ENCODE results near the gene DNMBP. TPM values are rescaled to one million over a fixed set of nuclear protein-coding genes. Genes with fewer than 3 reads are reported as not detected.
"Not testable (repeated sequence)": the region's sequence is repeated elsewhere in the genome, so short reads cannot be mapped to it uniquely, and the experiment has no call there.

DNMBP gene
- total and polyA plus RNA-seq, 5 donors from 2014 or later = 0.22 to 2.4 (median 0.65) TPM

DNA sequence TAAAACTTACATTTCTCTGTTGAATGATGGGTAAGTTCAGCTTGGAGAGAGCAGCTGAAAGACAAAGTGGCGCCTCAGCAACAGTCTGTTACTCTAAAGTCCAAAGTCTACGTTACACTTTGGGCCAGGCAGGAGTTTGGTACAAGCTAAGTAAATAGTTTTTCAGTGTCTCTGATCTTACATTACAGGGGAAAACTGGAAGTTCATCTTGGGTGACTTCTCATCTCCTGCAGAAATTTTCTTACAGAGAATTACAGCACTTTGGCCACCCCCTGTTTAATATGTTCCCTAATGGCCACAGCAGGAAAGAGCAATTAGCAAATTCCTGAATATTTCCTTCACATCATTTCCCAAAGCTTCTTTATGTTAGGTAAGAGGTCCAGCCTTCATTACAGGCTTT lies 160.2 kb downstream of the DNMBP start:
- H3K9me3 Mint-ChIP-seq = peaks cover 0 to 2% (median 0%) of the 10 kb centered on the region in 7 donors
- Histone ChIP-seq H3K27ac (ENCODE audit: insufficient read depth, low read length, poor library complexity, severe bottlenecking) (no peak overlapping the region), H3K36me3 (ENCODE audit: control insufficient read depth, insufficient read depth, low read length) (no peaks in the 10 kb centered on the region), H3K4me1 (ENCODE audit: control insufficient read depth, insufficient read depth, low read length, poor library complexity, severe bottlenecking) (peaks cover 5% of the 10 kb centered on the region), H3K4me3 (ENCODE audit: low read depth, low read length) (no peak overlapping the region), H3K27me3 (ENCODE audit: control insufficient read depth, insufficient read depth, low read length) (no peaks in the 10 kb centered on the region), H3K9me3 (ENCODE audit: control insufficient read depth in 2 of 2, low read length in 2 of 2) (no peaks in the 10 kb centered on the region)
- DNase-seq = no peak
- H3K4me1 Mint-ChIP-seq = peaks cover 2 to 6% (median 3%) of the 10 kb centered on the region in 4 donors
- peaks cover 4% of the 10 kb centered on the region for H3K27me3 Mint-ChIP-seq
- H3K4me3 Mint-ChIP-seq = no peak overlapping the region
- H3K36me3 Mint-ChIP-seq = peaks cover 20% of the 10 kb centered on the region
- no peak overlapping the region for H3K27ac Mint-ChIP-seq
- no peak for ATAC-seq (ENCODE audit: low read depth in 2 of 2)

DNA sequence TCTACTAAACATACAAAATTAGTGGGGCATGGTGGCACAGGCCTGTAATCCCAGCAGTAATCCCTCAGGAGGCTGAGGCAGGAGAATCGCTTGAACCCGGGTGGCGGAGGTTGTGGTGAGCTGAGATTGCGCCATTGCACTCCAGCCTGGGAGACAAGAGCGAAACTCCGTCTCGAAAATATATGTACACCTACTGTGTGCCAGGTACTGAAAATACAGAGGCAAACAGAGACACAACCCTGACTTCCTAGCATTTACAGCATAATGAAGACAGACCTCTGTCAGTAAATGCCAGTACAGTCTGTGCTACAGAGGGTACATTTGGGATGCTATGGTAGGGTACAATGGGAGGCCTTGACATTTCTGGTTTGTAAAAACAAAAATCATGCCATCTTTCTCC lies 160.7 kb downstream of the DNMBP start:
- Histone ChIP-seq H3K4me3 (ENCODE audit: low read depth, low read length) (no peak overlapping the region), H3K27ac (ENCODE audit: insufficient read depth, low read length, poor library complexity, severe bottlenecking) (no peak overlapping the region), H3K9me3 (ENCODE audit: control insufficient read depth in 2 of 2, low read length in 2 of 2) (no peaks in the 10 kb centered on the region), H3K27me3 (ENCODE audit: control insufficient read depth, insufficient read depth, low read length) (no peaks in the 10 kb centered on the region), H3K36me3 (ENCODE audit: control insufficient read depth, insufficient read depth, low read length) (no peaks in the 10 kb centered on the region), H3K4me1 (ENCODE audit: control insufficient read depth, insufficient read depth, low read length, poor library complexity, severe bottlenecking) (peaks cover 5% of the 10 kb centered on the region)
- peaks cover 0 to 2% (median 0%) of the 10 kb centered on the region in 7 donors for H3K9me3 Mint-ChIP-seq
- peaks cover 4% of the 10 kb centered on the region for H3K27me3 Mint-ChIP-seq
- H3K27ac Mint-ChIP-seq = no peak overlapping the region
- H3K36me3 Mint-ChIP-seq = peaks cover 20% of the 10 kb centered on the region
- ATAC-seq (ENCODE audit: low read depth in 2 of 2) (no peak), DNase-seq (no peak)
- no peak overlapping the region for H3K4me3 Mint-ChIP-seq
- H3K4me1 Mint-ChIP-seq = peaks cover 2 to 6% (median 3%) of the 10 kb centered on the region in 4 donors

DNA sequence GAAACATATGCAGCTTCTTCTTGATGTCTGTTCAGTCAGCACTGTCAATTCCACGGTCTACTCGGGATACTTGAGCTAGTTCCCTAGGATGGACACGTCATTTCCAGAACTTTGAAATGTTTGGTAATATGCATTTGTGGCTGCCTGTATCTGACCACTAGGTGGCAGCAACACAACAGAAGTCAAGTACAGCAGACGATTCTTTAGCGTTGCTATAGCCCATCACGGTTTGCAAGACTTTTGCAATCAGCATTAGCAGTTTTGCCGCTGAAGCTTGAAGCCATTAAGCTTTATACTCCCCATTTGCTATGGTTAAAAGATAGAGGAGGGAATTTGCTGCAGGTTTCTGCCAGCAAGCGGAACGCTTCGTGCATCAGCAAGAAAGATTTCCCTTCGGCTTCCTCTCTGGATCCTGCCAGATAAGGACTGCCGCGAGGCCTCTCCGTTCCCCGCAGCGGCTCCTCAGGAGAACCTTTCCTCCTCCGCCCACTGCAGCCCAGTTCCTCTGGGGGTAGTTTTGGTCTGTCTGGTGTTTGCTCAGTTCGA lies 163.8 kb downstream of the DNMBP start:
- Histone ChIP-seq H3K27me3 (ENCODE audit: control insufficient read depth, insufficient read depth, low read length) (no peaks in the 10 kb centered on the region), H3K27ac (ENCODE audit: insufficient read depth, low read length, poor library complexity, severe bottlenecking) (no peak overlapping the region), H3K36me3 (ENCODE audit: control insufficient read depth, insufficient read depth, low read length) (no peaks in the 10 kb centered on the region), H3K4me3 (ENCODE audit: low read depth, low read length) (peak overlapping the region; percentile 49), H3K4me1 (ENCODE audit: control insufficient read depth, insufficient read depth, low read length, poor library complexity, severe bottlenecking) (peaks cover 5% of the 10 kb centered on the region), H3K9me3 (ENCODE audit: control insufficient read depth in 2 of 2, low read length in 2 of 2) (no peaks in the 10 kb centered on the region)
- no peak overlapping the region for H3K27ac Mint-ChIP-seq
- peaks cover 2 to 6% (median 3%) of the 10 kb centered on the region in 4 donors for H3K4me1 Mint-ChIP-seq
- peak; percentile 68 to 83 for ATAC-seq (ENCODE audit: low read depth in 2 of 2)
- DNase-seq = peak; percentile 50 to 88 (median 75)
- peaks cover 4% of the 10 kb centered on the region for H3K27me3 Mint-ChIP-seq
- H3K9me3 Mint-ChIP-seq = no peaks in the 10 kb centered on the region
- peaks cover 13% of the 10 kb centered on the region for H3K36me3 Mint-ChIP-seq
- peak overlapping the region in 2 of 4 donors; percentile 5 to 24 for H3K4me3 Mint-ChIP-seq

DNA sequence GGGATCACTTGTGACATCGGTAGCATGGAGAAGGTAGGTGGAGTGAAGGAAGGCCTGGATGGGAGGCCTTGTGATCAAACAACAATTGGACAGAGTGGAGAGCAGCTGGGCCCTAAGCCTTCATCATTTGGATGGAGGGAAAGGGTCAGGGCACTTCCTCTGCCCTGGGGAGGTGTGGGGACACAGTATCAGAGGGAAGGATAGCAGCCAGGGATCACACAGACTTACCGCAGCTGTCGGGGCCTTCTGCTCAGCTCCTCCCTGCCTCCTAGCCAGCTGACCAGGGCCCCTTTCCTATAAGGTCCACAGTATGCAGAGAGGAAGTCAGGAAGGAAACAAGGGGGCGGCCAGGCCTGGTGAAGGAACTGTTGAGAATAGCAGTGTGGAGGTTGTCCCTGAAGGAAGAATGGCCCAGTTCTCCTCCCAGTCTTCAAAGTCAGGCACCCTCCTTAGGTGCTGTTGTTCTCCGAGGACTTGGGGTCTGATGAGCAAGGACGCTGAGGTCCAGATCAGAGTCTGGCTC lies 165.3 kb downstream of the DNMBP start:
- H3K27ac ChIP-seq (ENCODE audit: insufficient read depth, low read length, poor library complexity, severe bottlenecking) = no peak overlapping the region
- H3K36me3 ChIP-seq (ENCODE audit: control insufficient read depth, insufficient read depth, low read length) = no peaks in the 10 kb centered on the region
- no peaks in the 10 kb centered on the region for H3K9me3 Mint-ChIP-seq
- peaks cover 2 to 6% (median 3%) of the 10 kb centered on the region in 4 donors for H3K4me1 Mint-ChIP-seq
- no peaks in the 10 kb centered on the region for H3K9me3 ChIP-seq (ENCODE audit: control insufficient read depth in 2 of 2, low read length in 2 of 2)
- H3K36me3 Mint-ChIP-seq = peaks cover 8% of the 10 kb centered on the region
- DNase-seq (no peak), ATAC-seq (ENCODE audit: low read depth in 2 of 2) (peak in 1 of 2 donors; percentile 14)
- peaks cover 5% of the 10 kb centered on the region for H3K4me1 ChIP-seq (ENCODE audit: control insufficient read depth, insufficient read depth, low read length, poor library complexity, severe bottlenecking)
- H3K4me3 ChIP-seq (ENCODE audit: low read depth, low read length) = no peak overlapping the region
- H3K27me3 Mint-ChIP-seq = peaks cover 4% of the 10 kb centered on the region
- no peak overlapping the region for H3K4me3 Mint-ChIP-seq
- H3K27ac Mint-ChIP-seq = no peak overlapping the region
- H3K27me3 ChIP-seq (ENCODE audit: control insufficient read depth, insufficient read depth, low read length) = no peaks in the 10 kb centered on the region

DNA sequence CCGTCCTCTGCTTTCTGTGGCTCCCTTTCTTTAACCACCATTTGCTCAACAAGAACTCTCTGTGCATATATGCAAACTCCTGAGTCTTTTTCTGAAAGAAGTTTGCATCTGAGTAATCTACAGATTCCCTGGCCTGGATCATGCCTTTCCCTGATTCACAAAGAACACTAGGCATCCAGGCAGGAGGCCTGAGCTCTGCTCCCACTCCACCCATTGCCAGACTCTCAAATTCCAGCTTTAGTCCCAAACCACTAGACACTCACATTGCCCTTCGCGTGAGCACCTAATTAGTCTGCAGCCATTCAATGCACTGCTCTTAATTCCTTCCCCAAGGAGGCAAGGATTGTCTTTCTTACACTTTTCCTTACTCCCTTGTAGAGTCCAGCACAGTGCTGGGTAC lies 166.4 kb downstream of the DNMBP start:
- peak overlapping the region in 1 of 3 donors; percentile 22 for H3K27ac Mint-ChIP-seq

DNA sequence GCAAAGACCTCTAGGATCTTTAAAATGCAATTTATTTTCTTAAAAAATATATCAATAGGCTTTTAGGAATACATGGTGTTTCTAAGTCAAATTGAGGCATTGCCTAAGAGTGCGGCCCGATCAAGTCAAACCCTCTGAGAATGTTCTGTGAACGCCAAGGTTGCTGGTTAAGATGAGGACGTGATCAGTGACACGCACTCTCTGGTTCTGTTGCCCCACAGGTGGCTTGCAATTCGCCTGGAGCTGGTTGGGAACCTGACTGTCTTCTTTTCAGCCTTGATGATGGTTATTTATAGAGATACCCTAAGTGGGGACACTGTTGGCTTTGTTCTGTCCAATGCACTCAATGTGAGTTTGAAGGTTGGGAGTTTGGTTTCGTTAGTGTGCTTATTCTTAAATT lies 168.0 kb downstream of the DNMBP start:
- Histone ChIP-seq H3K27me3 (ENCODE audit: control insufficient read depth, insufficient read depth, low read length) (no peaks in the 10 kb centered on the region), H3K4me3 (ENCODE audit: low read depth, low read length) (no peak overlapping the region), H3K36me3 (ENCODE audit: control insufficient read depth, insufficient read depth, low read length) (no peaks in the 10 kb centered on the region), H3K27ac (ENCODE audit: insufficient read depth, low read length, poor library complexity, severe bottlenecking) (no peak overlapping the region), H3K4me1 (ENCODE audit: control insufficient read depth, insufficient read depth, low read length, poor library complexity, severe bottlenecking) (peaks cover 5% of the 10 kb centered on the region), H3K9me3 (ENCODE audit: control insufficient read depth in 2 of 2, low read length in 2 of 2) (no peaks in the 10 kb centered on the region)
- no peak overlapping the region for H3K27ac Mint-ChIP-seq
- H3K36me3 Mint-ChIP-seq = no peaks in the 10 kb centered on the region
- DNase-seq (no peak), ATAC-seq (ENCODE audit: low read depth in 2 of 2) (no peak)
- H3K9me3 Mint-ChIP-seq = no peaks in the 10 kb centered on the region
- H3K4me3 Mint-ChIP-seq = no peak overlapping the region
- H3K27me3 Mint-ChIP-seq = no peaks in the 10 kb centered on the region
- H3K4me1 Mint-ChIP-seq = peaks cover 2 to 6% (median 3%) of the 10 kb centered on the region in 4 donors

More for the DNA sequence above, 166.4 kb downstream of the DNMBP start:
- Histone ChIP-seq H3K27me3 (ENCODE audit: control insufficient read depth, insufficient read depth, low read length) (no peaks in the 10 kb centered on the region), H3K4me1 (ENCODE audit: control insufficient read depth, insufficient read depth, low read length, poor library complexity, severe bottlenecking) (peaks cover 5% of the 10 kb centered on the region), H3K36me3 (ENCODE audit: control insufficient read depth, insufficient read depth, low read length) (no peaks in the 10 kb centered on the region), H3K4me3 (ENCODE audit: low read depth, low read length) (no peak overlapping the region), H3K9me3 (ENCODE audit: control insufficient read depth in 2 of 2, low read length in 2 of 2) (no peaks in the 10 kb centered on the region), H3K27ac (ENCODE audit: insufficient read depth, low read length, poor library complexity, severe bottlenecking) (no peak overlapping the region)
- Mint-ChIP-seq H3K36me3 (peaks cover 7% of the 10 kb centered on the region), H3K4me1 (peaks cover 2 to 6% (median 3%) of the 10 kb centered on the region in 4 donors), H3K27me3 (peaks cover 4% of the 10 kb centered on the region), H3K4me3 (no peak overlapping the region), H3K9me3 (no peaks in the 10 kb centered on the region)
- DNase-seq (no peak), ATAC-seq (ENCODE audit: low read depth in 2 of 2) (no peak)

DNA sequence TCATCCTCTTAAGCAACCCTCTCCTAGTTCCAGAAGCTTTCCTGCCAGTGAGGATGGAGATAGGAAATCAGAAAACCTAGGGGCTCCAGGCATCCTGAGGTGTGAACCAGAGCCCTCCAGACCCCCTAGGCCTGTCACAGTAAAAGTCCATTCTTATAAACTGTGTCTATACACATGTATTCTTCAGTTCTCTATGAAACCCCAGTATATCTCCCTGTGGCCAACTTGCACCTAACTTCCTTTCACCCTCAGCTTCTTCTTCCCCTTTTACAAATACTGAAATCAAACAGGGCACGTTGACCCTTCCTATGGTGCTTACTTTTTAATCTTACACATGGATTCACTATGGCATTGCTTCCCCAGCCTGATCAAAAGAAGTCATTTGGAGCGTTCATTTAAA lies 168.9 kb downstream of the DNMBP start:
- H3K27me3 ChIP-seq (ENCODE audit: control insufficient read depth, insufficient read depth, low read length); ATAC-seq (ENCODE audit: low read depth in 2 of 2); H3K4me3 Mint-ChIP-seq: not testable (repeated sequence)

DNA sequence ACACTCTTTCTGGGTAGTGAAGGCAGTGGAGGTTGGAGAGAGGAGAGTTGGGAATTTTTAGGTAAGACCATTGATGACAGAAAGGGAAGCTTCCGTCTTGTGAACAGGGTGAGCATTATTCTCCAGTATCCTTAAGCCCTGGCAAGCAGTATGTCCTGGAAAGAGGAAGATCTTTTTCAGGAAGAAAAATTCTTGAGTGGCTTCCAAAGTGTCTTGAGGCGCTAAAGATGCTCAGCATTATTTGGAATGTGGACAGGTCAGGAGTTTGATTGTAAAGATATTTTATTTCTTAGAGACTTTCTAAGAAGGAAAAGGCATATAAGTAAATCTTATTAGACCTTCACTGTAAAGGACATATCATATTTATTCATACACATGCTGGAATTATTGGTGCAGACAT lies 173.0 kb downstream of the DNMBP start:
- no peak overlapping the region for H3K4me3 ChIP-seq (ENCODE audit: low read depth, low read length)

More for the DNA sequence above, 168.9 kb downstream of the DNMBP start:
- H3K9me3 Mint-ChIP-seq; H3K27ac ChIP-seq (ENCODE audit: insufficient read depth, low read length, poor library complexity, severe bottlenecking); H3K4me1 ChIP-seq (ENCODE audit: control insufficient read depth, insufficient read depth, low read length, poor library complexity, severe bottlenecking); H3K36me3 Mint-ChIP-seq; DNase-seq; H3K27me3 Mint-ChIP-seq; H3K4me1 Mint-ChIP-seq; H3K36me3 ChIP-seq (ENCODE audit: control insufficient read depth, insufficient read depth, low read length); H3K9me3 ChIP-seq (ENCODE audit: control insufficient read depth in 2 of 2, low read length in 2 of 2); H3K27ac Mint-ChIP-seq; H3K4me3 ChIP-seq (ENCODE audit: low read depth, low read length): not testable (repeated sequence)

More for the DNA sequence above, 173.0 kb downstream of the DNMBP start:
- peak overlapping the region in 1 of 3 donors; percentile 32 for H3K27ac Mint-ChIP-seq
- ATAC-seq (ENCODE audit: low read depth in 2 of 2) (no peak), DNase-seq (no peak)
- no peaks in the 10 kb centered on the region for H3K9me3 ChIP-seq (ENCODE audit: control insufficient read depth in 2 of 2, low read length in 2 of 2)
- no peak overlapping the region for H3K4me3 Mint-ChIP-seq
- H3K27me3 Mint-ChIP-seq = no peaks in the 10 kb centered on the region
- H3K9me3 Mint-ChIP-seq = no peaks in the 10 kb centered on the region
- H3K4me1 Mint-ChIP-seq = no peaks in the 10 kb centered on the region
- H3K27me3 ChIP-seq (ENCODE audit: control insufficient read depth, insufficient read depth, low read length) = no peaks in the 10 kb centered on the region
- H3K36me3 Mint-ChIP-seq = peaks cover 15% of the 10 kb centered on the region
- no peaks in the 10 kb centered on the region for H3K4me1 ChIP-seq (ENCODE audit: control insufficient read depth, insufficient read depth, low read length, poor library complexity, severe bottlenecking)
- H3K36me3 ChIP-seq (ENCODE audit: control insufficient read depth, insufficient read depth, low read length) = no peaks in the 10 kb centered on the region
- H3K27ac ChIP-seq (ENCODE audit: insufficient read depth, low read length, poor library complexity, severe bottlenecking) = no peak overlapping the region
